Measurements from ENCODE around the gene SLC25A23. TPM values are rescaled to one million over a fixed set of nuclear protein-coding genes. Genes with fewer than 3 reads are reported as not detected.

Gene SLC25A23
- total RNA-seq, 1 donor from 2014 or later: 56.5 TPM

GRCh38 chr19:6472713-6473112, 13.1 kb upstream of the SLC25A23 start:
- no peak overlapping the region for H3K27ac ChIP-seq
- H3K4me3 ChIP-seq: no peak overlapping the region
- H3K9me3 ChIP-seq: no peaks in the 10 kb centered on the region
- intact Hi-C loops (cut with DNase I): no loop called here
- H3K4me1 ChIP-seq: no peaks in the 10 kb centered on the region
- peaks cover 11% of the 10 kb centered on the region for H3K27me3 ChIP-seq
- H3K36me3 ChIP-seq: no peaks in the 10 kb centered on the region
- no peak for DNase-seq (ENCODE audit: low spot score in 2 of 2)
- TF ChIP-seq CTCF (IDR thresholded peaks at IDR 0.05): no peak

- intact Hi-C loops (cut with DNase I): no loop called here
- no peak for DNase-seq (ENCODE audit: low spot score in 2 of 2)
- no peak overlapping the region for H3K4me3 ChIP-seq
- H3K36me3 ChIP-seq: no peaks in the 10 kb centered on the region
- TF ChIP-seq CTCF (IDR thresholded peaks at IDR 0.05): no peak
- H3K27me3 ChIP-seq: peaks cover under 1% of the 10 kb centered on the region
- H3K27ac ChIP-seq: no peak overlapping the region
- H3K9me3 ChIP-seq: no peaks in the 10 kb centered on the region
- no peaks in the 10 kb centered on the region for H3K4me1 ChIP-seq
These were observed 11.5 kb upstream of the SLC25A23 start for GRCh38 chr19:6471076-6471475.

- H3K27ac ChIP-seq: no peak overlapping the region
- intact Hi-C loops (cut with DNase I): no loop called here
These were observed 10.6 kb upstream of the SLC25A23 start for GRCh38 chr19:6470173-6470572.

GRCh38 chr19:6467384-6467783, 7.8 kb upstream of the SLC25A23 start:
- Histone ChIP-seq H3K4me1 (no peaks in the 10 kb centered on the region), H3K9me3 (no peaks in the 10 kb centered on the region), H3K27me3 (no peaks in the 10 kb centered on the region), H3K36me3 (no peaks in the 10 kb centered on the region), H3K4me3 (no peak overlapping the region), H3K27ac (no peak overlapping the region)
- TF ChIP-seq CTCF (IDR thresholded peaks at IDR 0.05): no peak
- intact Hi-C loops (cut with DNase I): no loop called here
- no peak for DNase-seq (ENCODE audit: low spot score in 2 of 2)

More at GRCh38 chr19:6470173-6470572, 10.6 kb upstream of the SLC25A23 start:
- Histone ChIP-seq H3K27me3 (no peaks in the 10 kb centered on the region), H3K4me1 (no peaks in the 10 kb centered on the region), H3K36me3 (no peaks in the 10 kb centered on the region), H3K4me3 (no peak overlapping the region), H3K9me3 (no peaks in the 10 kb centered on the region)
- TF ChIP-seq CTCF (IDR thresholded peaks at IDR 0.05): no peak
- DNase-seq (ENCODE audit: low spot score in 2 of 2): no peak

GRCh38 chr19:6466526-6467248, 7.1 kb upstream of the SLC25A23 start:
- Histone ChIP-seq H3K27me3 (no peaks in the 10 kb centered on the region), H3K4me1 (no peaks in the 10 kb centered on the region), H3K27ac (no peak overlapping the region), H3K4me3 (no peak overlapping the region), H3K9me3 (no peaks in the 10 kb centered on the region), H3K36me3 (no peaks in the 10 kb centered on the region)
- no peak for DNase-seq (ENCODE audit: low spot score in 2 of 2)
- no peak for TF ChIP-seq CTCF (IDR thresholded peaks at IDR 0.05)
- intact Hi-C loops (cut with DNase I): no loop called here

All from ascending aorta (tissue), 2 donors.